Astrocyte (in vitro differentiated cells and primary cell): ENCODE measurements around the gene DGKZ. TPM values are rescaled to one million over a fixed set of nuclear protein-coding genes. Genes with fewer than 3 reads are reported as not detected.

Source experiments
- DNase-seq: peaks from one replicate; pipeline ENCODE4 v3.0.0-alpha.2; 2010; ENCODE audit warnings: low read depth
- FAIRE-seq: peaks from 2 replicates; lab custom pipeline; 2011; peaks lifted over from hg19 to GRCh38; lab: Jason Lieb, UNC
- H2AFZ ChIP-seq: 2 replicates; pipeline ENCODE4 v1.6.0; 2012; ENCODE audit warnings: low read depth, low read length, inconsistent platforms
- H3K27ac ChIP-seq: 2 replicates; pipeline ENCODE4 v1.5.1; 2011; ENCODE audit warnings: low read depth, low read length, inconsistent platforms
- H3K27me3 ChIP-seq: 2 replicates; pipeline ENCODE4 v1.6.0; 2011; ENCODE audit warnings: low read length, inconsistent platforms; ENCODE audit not compliant: insufficient read depth
- H3K36me3 ChIP-seq: 2 replicates; pipeline ENCODE4 v1.5.1; 2011; ENCODE audit warnings: low read length, inconsistent platforms; ENCODE audit not compliant: insufficient read depth
- H3K4me1 ChIP-seq: 2 replicates; pipeline ENCODE4 v1.5.1; 2011; ENCODE audit warnings: low read length, inconsistent platforms; ENCODE audit not compliant: insufficient read depth
- H3K4me2 ChIP-seq: 2 replicates; pipeline ENCODE4 v1.6.0; 2012; ENCODE audit warnings: low read length, inconsistent platforms
- H3K4me3 ChIP-seq: 2 replicates; pipeline ENCODE4 v1.5.1; 2011; ENCODE audit warnings: low read depth, mild to moderate bottlenecking, low read length, inconsistent platforms; ENCODE audit not compliant: insufficient read depth
- H3K79me2 ChIP-seq: 2 replicates; pipeline ENCODE4 v1.6.0; 2012; ENCODE audit warnings: mild to moderate bottlenecking, low read length, inconsistent platforms; ENCODE audit not compliant: insufficient read depth
- H3K9ac ChIP-seq: 2 replicates; pipeline ENCODE4 v1.6.0; 2012; ENCODE audit warnings: mild to moderate bottlenecking, low read length, inconsistent platforms
- H3K9me3 ChIP-seq: 2 replicates; pipeline ENCODE4 v1.5.1; 2012; ENCODE audit warnings: low read depth, mild to moderate bottlenecking, low read length, inconsistent platforms; ENCODE audit not compliant: insufficient read depth
- H4K20me1 ChIP-seq: 2 replicates; pipeline ENCODE4 v1.6.0; 2012; ENCODE audit warnings: low read length, inconsistent platforms; ENCODE audit not compliant: insufficient read depth
- H3K27ac Mint-ChIP-seq: one replicate; pipeline ENCODE4 v1.8.0; 2021; ENCODE audit warnings: mild to moderate bottlenecking, mixed read lengths; ENCODE audit not compliant: unreplicated experiment
- H3K27me3 Mint-ChIP-seq: one replicate; pipeline ENCODE4 v1.8.0; 2021; ENCODE audit warnings: low read depth, mixed read lengths; ENCODE audit not compliant: unreplicated experiment
- H3K36me3 Mint-ChIP-seq: one replicate; pipeline ENCODE4 v1.8.0; 2021; ENCODE audit warnings: low read depth, mixed read lengths; ENCODE audit not compliant: unreplicated experiment
- H3K4me1 Mint-ChIP-seq: one replicate; pipeline ENCODE4 v1.8.0; 2021; ENCODE audit warnings: low read depth, mixed read lengths; ENCODE audit not compliant: unreplicated experiment
- H3K4me3 Mint-ChIP-seq: one replicate; pipeline ENCODE4 v1.8.0; 2021; ENCODE audit warnings: mild to moderate bottlenecking, moderate library complexity, mixed read lengths; ENCODE audit not compliant: unreplicated experiment
- H3K9me3 Mint-ChIP-seq: one replicate; pipeline ENCODE4 v1.8.0; 2021; ENCODE audit warnings: mild to moderate bottlenecking, mixed read lengths; ENCODE audit not compliant: unreplicated experiment
- EZH2 ChIP-seq: IDR thresholded peaks from 2 replicates; pipeline ENCODE4 v1.6.1; 2012; ENCODE audit warnings: mild to moderate bottlenecking, low read length, inconsistent platforms; ENCODE audit not compliant: insufficient read depth
- total RNA-seq: library from RNA; stranded (reverse); gene quantifications from 2 replicates; pipeline ENCODE4 v1.2.1, GENCODE V29; 2021
- TF ChIP-seq, protein P1 (sequence below): IDR thresholded peaks from 2 replicates; pipeline ENCODE4 v1.5.1; 2011; ENCODE audit warnings: low read depth, mild to moderate bottlenecking, inconsistent platforms, low read length, moderate library complexity; ENCODE audit not compliant: insufficient read depth

Gene DGKZ
- total RNA-seq, 1 donor from 2014 or later: 59.3 TPM

DNA sequence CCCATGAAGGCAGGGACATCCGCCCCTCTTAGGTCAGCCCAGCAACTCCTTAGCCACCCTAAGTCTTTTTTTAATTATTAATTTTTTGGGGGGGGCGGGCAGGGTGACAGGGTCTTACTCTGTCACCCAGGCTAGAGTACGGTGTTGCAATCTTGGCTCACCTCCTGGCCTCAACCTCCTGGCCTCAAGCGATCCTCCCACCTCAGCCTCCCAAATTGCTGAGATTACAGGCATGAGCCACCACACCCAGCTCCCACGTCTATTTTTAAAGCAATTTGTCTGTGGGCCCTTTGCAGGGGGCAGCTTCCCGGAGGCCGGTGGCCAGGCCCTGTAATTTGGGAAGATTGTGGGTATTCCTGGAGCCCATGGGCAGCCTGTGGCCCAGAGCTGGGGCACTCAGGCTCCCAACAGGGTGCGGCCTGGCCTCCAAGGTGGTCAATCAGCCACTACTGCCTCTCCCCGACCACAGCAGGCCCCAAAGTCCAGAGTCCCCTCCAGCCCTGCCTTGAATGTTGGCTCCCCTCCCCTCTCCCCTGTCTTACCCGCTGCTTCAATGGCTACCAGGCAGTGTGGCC, 42.6 kb upstream of the DGKZ start:
- H3K27me3 ChIP-seq: no peaks in the 10 kb centered on the region
- Mint-ChIP-seq H3K4me3 (no peak overlapping the region), H3K27ac (peak overlapping the region; percentile 53), H3K9me3 (no peaks in the 10 kb centered on the region), H3K4me1 (peaks cover 28% of the 10 kb centered on the region), H3K36me3 (peaks cover 12% of the 10 kb centered on the region), H3K27me3 (no peaks in the 10 kb centered on the region)
- no peak overlapping the region for H3K9ac ChIP-seq
- no peak for FAIRE-seq
- peaks cover 11% of the 10 kb centered on the region for H3K36me3 ChIP-seq
- no peak for DNase-seq
- no peak overlapping the region for H3K27ac ChIP-seq
- H3K79me2 ChIP-seq: peaks cover 51% of the 10 kb centered on the region
- no peak overlapping the region for H2AFZ ChIP-seq
- no peaks in the 10 kb centered on the region for H3K9me3 ChIP-seq
- H3K4me1 ChIP-seq: peaks cover 13% of the 10 kb centered on the region
- H3K4me3 ChIP-seq: no peak overlapping the region
- H3K4me2 ChIP-seq: no peak overlapping the region
- peaks cover 53% of the 10 kb centered on the region for H4K20me1 ChIP-seq
- no peak for TF ChIP-seq EZH2
- TF ChIP-seq, protein P1, sequence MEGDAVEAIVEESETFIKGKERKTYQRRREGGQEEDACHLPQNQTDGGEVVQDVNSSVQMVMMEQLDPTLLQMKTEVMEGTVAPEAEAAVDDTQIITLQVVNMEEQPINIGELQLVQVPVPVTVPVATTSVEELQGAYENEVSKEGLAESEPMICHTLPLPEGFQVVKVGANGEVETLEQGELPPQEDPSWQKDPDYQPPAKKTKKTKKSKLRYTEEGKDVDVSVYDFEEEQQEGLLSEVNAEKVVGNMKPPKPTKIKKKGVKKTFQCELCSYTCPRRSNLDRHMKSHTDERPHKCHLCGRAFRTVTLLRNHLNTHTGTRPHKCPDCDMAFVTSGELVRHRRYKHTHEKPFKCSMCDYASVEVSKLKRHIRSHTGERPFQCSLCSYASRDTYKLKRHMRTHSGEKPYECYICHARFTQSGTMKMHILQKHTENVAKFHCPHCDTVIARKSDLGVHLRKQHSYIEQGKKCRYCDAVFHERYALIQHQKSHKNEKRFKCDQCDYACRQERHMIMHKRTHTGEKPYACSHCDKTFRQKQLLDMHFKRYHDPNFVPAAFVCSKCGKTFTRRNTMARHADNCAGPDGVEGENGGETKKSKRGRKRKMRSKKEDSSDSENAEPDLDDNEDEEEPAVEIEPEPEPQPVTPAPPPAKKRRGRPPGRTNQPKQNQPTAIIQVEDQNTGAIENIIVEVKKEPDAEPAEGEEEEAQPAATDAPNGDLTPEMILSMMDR: no peak

DNA sequence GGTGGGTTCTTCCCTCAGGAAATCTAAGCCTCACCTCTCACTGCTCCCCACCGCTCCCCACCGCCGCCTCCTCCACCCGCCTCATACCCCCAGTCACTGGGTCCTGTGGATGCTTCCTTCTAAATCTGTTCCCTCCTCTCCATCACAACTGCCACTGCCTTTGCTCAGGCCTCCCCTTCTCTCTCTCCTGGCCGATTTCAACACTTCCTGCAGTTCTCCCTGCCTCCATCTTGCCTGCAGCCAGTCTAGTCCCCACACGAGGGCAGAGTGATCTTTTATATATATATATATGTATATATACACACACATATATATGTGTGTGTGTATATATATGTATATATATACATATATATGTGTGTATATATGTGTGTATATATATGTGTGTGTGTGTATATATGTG, 42.0 kb upstream of the DGKZ start:
- TF ChIP-seq, protein P1: no peak
- no peak for TF ChIP-seq EZH2
- DNase-seq (no peak), FAIRE-seq (no peak)
- H3K4me1 ChIP-seq: peaks cover 9% of the 10 kb centered on the region
- Mint-ChIP-seq H3K4me1 (peaks cover 31% of the 10 kb centered on the region), H3K36me3 (peaks cover 12% of the 10 kb centered on the region), H3K27ac (peak overlapping the region; percentile 70), H3K4me3 (no peak overlapping the region), H3K9me3 (no peaks in the 10 kb centered on the region), H3K27me3 (no peaks in the 10 kb centered on the region)
- H3K36me3 ChIP-seq: peaks cover 8% of the 10 kb centered on the region
- H3K9me3 ChIP-seq: no peaks in the 10 kb centered on the region
- H3K79me2 ChIP-seq: peaks cover 45% of the 10 kb centered on the region
- no peak overlapping the region for H3K4me2 ChIP-seq
- H3K27ac ChIP-seq: no peak overlapping the region
- H2AFZ ChIP-seq: no peak overlapping the region
- H3K9ac ChIP-seq: no peak overlapping the region
- H4K20me1 ChIP-seq: peaks cover 57% of the 10 kb centered on the region
- no peaks in the 10 kb centered on the region for H3K27me3 ChIP-seq
- no peak overlapping the region for H3K4me3 ChIP-seq

DNA sequence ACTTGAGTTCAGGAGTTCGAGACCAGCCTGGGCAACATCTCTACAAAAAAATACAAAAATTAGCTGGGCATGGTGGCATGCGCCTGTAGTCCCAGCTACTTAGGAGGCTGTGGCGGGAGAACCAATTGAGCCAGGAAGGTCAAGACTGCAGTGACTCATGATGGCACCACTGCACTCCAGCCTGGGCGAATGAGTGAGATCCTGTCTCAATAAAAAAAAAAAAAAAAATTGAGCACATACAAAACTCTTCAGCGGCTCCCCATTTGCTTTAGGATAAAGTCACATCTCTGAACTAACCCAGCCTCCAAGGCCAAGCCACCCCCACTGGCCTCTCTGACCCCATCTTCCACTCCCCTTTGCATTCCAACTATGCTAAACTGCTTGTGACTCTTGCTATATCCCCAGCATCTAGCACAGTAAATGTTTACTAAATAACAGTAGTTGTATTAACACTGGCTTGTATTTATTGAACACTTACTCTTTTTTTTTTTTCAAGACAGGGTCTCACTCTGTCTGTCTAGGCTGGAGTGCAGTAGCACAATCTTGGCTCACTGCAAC, 40.9 kb upstream of the DGKZ start:
- no peak overlapping the region for H3K4me3 Mint-ChIP-seq
- peaks cover 63% of the 10 kb centered on the region for H4K20me1 ChIP-seq
- H2AFZ ChIP-seq: no peak overlapping the region
- H3K4me1 ChIP-seq: peaks cover 9% of the 10 kb centered on the region
- H3K79me2 ChIP-seq: peaks cover 40% of the 10 kb centered on the region
- H3K4me3 ChIP-seq: no peak overlapping the region
- peaks cover 18% of the 10 kb centered on the region for H3K36me3 Mint-ChIP-seq
- FAIRE-seq: no peak
- H3K4me1 Mint-ChIP-seq: peaks cover 36% of the 10 kb centered on the region
- H3K9me3 ChIP-seq: no peaks in the 10 kb centered on the region
- H3K27ac Mint-ChIP-seq: peak overlapping the region; percentile 38
- no peaks in the 10 kb centered on the region for H3K9me3 Mint-ChIP-seq
- no peak overlapping the region for H3K27ac ChIP-seq
- no peak overlapping the region for H3K4me2 ChIP-seq
- no peak overlapping the region for H3K9ac ChIP-seq
- DNase-seq: no peak
- H3K36me3 ChIP-seq: peaks cover 12% of the 10 kb centered on the region
- TF ChIP-seq, protein P1: no peak
- TF ChIP-seq EZH2: no peak
- no peaks in the 10 kb centered on the region for H3K27me3 ChIP-seq
- H3K27me3 Mint-ChIP-seq: no peaks in the 10 kb centered on the region
